GM12874 (cell line): ENCODE results near the gene PATL1.

Source experiments
- TF ChIP-seq, protein P1 (sequence below): IDR thresholded peaks from 2 replicates; pipeline ENCODE4 v1.5.1; 2011; ENCODE audit warnings: low read depth, mild to moderate bottlenecking, control low read depth, low read length, moderate library complexity; ENCODE audit not compliant: insufficient read depth

PATL1 gene

DNA sequence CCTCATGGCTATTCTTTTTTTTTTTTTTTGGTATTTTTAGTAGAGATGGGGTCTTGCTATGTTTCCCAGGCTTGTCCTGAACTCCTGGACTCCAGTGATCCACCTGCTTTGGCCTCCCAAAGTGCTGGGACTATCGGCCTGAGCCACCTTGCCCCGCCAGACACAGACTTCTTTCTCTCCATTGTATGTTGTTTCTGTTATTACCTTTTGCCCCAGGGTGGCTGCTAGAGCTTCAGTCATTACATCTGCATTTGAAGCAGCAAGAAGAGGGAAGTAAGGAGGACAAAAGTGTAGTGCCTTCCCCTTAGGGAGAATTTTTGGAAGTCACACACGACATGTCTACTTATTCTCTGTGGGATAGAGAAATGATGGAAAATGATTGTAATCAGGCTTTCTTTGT lies 43.1 kb downstream of the PATL1 start:
- TF ChIP-seq, protein P1, sequence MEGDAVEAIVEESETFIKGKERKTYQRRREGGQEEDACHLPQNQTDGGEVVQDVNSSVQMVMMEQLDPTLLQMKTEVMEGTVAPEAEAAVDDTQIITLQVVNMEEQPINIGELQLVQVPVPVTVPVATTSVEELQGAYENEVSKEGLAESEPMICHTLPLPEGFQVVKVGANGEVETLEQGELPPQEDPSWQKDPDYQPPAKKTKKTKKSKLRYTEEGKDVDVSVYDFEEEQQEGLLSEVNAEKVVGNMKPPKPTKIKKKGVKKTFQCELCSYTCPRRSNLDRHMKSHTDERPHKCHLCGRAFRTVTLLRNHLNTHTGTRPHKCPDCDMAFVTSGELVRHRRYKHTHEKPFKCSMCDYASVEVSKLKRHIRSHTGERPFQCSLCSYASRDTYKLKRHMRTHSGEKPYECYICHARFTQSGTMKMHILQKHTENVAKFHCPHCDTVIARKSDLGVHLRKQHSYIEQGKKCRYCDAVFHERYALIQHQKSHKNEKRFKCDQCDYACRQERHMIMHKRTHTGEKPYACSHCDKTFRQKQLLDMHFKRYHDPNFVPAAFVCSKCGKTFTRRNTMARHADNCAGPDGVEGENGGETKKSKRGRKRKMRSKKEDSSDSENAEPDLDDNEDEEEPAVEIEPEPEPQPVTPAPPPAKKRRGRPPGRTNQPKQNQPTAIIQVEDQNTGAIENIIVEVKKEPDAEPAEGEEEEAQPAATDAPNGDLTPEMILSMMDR: no peak

DNA sequence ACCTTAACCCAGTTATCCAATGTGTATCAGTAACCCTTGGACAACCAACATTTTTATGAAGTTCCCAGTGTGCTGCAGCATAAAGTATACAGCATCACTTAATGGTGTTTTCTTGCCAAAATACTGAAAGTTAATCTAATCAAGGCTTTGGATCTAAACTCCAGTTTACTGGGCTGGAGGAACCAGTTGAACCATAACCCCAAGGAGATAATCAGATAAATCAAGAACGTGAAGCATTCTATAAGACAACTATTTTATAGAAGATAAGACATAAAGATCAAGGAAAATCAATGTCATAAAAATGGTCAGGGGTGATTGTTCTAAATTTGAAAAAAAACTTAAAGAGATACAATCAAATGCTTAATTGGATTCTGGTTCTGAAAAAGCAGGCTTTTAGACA lies 51.0 kb downstream of the PATL1 start:
- TF ChIP-seq, protein P1: no peak

DNA sequence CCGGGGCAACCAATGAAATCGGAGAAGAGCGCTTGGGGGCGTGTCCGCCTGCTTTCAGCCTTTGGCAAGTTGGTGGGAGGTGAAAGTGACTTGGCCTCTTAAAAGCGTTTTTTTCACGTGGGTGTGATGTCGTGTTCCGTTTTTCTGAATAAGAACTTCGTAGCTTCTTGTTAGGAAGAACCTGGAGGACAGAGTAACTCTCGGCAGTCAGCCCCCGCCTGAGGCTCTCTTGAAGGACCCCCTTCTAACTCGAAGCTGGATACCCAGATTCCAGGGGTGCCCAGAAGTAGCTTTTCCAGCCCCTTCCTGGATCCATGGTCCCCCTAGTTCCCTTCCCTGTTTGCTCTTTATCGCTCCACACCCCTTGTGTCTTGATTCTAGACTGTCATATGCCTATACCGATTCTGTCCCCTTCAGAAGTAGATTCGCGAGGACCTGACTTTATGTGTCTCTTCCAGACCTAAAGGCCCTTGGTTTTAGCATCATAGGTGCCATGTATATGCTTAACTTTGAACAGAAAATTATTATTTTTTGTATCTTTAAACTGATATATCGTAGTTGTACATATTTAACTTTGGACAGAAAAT lies 52.3 kb downstream of the PATL1 start:
- TF ChIP-seq, protein P1: no peak

DNA sequence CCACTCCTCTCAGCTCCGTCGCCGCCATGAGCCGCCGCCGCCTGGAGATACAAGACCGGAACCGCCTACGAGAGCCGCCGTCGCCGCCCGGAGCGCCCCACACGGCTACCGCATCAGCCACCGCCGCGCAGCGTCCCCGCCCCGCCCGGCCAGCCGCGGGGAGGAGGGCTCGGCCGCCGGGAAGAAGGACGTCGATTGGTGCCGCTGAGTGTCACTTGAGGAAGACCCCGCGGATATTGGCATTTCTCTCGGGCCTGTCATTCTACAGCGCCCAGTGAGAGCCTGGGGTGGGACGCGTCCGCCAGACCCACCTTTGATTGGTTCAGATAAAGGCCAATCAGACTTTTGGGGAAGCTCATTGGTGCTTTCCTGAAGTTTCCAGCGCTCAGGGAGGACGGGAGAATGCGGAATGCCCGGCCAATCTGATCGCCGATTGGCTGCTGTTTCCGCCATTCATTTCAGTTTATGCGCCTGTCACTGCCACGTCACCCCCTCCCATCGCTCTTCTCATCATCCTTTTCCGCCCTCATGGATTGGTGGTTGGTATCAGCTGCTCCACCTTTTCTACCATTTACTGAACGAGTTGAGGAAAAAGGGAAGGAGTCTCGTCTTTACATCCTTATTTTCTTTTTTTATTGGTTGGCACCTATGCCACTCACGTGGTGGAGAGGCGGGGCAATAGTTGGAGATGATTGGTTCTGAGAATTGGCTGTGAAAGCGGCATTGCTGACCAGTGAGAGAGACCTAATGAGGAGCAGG lies 53.0 kb downstream of the PATL1 start, which contains the start of gene OSBP:
TSS of gene OSBP (minus strand) at position 138 of the 759 bp plus-strand sequence. CDS start at position 28, 110 bp downstream.
- TF ChIP-seq, protein P1: 0 out of 2 replicates have a peak, but pooled peaks have one; percentile 2

DNA sequence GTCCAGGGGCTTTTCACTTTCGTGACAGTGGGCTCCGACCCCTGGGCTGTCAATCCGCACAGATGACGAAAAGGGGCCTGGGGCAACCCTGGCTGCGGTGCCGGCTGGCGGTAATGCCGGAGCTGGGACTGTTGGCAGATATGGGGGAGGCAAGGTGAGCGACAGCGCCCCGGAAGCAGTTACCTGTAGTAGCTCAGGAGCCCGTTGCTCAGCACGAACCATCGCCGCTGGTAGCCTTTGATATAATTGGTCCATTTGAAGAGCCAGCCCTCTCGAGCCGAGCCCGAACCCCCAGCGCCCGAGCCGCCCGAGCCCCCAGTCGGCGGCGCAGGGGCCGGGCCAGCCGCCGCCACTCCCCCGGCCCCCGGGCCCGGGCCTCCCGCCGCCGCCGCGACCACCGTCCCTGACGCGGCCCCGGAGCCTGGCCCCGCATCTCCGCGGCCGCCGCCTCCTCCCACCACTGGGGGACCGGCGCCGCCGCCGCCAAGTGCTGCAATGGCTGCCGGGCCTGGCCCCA lies 53.7 kb downstream of the PATL1 start:
- TF ChIP-seq, protein P1: no peak

DNA sequence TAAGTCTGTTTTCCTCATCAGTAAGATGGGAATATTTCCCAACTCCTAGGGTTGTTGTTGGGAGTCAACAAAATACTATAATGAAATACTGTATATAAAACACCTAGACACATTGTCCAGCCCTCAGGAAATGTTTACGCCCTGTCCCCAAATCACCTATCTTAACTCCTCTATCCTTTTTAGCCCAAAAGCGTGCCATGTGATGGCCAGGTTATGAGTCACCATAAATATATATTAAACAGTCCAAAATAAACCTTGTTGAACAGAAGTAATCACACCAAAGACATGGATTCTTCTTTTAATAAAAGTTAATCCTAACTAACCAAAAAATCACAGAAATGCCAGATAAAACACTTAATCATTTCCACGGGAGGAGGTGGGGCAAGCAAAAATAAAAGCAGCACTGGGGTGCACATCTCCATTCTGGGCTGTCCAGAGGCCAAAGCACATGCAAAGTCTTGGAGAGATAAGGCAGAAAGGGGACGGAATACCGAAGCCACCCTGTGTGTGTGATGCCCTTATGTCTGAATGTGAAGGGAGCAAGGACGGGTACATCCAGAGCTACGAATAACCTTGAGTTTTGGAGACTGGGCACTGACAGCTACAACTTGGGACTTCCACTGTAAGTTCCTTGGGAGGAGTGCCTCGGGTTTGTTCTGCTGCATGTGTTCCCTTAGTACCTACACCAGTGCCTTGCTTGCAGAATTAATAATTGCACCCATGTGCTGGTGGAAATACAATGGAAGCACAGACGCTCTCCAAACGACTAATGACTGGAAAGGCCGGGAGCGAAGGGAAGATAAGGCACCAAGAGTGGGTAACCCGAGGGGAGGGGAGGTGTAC lies 54.3 kb downstream of the PATL1 start:
- TF ChIP-seq, protein P1: no peak
